Testis (tissue), 3 donors: ENCODE results near the gene MTMR3. TPM values are rescaled to one million over a fixed set of nuclear protein-coding genes. Genes with fewer than 3 reads are reported as not detected.

Source experiments
- DNase-seq: peaks from one replicate; pipeline ENCODE4 v3.0.0-alpha.2; 2019
- H3K27ac ChIP-seq, 2 donors: fragments of 200-600 bp; sonication (generic); one replicate each; pipeline ENCODE4 v1.5.1; 2019
- H3K27me3 ChIP-seq: fragments of 200-600 bp; sonication (generic); one replicate; pipeline ENCODE4 v1.5.1; 2019
- H3K36me3 ChIP-seq: fragments of 200-600 bp; sonication (generic); one replicate; pipeline ENCODE4 v1.5.1; 2017; ENCODE audit warnings: low read depth; ENCODE audit errors: missing control alignments
- H3K4me1 ChIP-seq: fragments of 200-600 bp; sonication (generic); one replicate; pipeline ENCODE4 v1.5.1; 2019
- H3K4me3 ChIP-seq, 2 donors: fragments of 200-600 bp; sonication (generic); one replicate each; pipeline ENCODE4 v1.5.1; 2017 to 2019
- H3K9me3 ChIP-seq: fragments of 200-600 bp; sonication (generic); one replicate; pipeline ENCODE4 v1.5.1; 2017
- CTCF ChIP-seq, 3 experiments: fragments of 450-650 bp in 2 of 3; fragments of 200-600 bp in 1 of 3; sonication (generic) in 1 of 3; IDR thresholded peaks; one replicate each; pipeline ENCODE4 v1.5.1; 2016 to 2019; ENCODE audit warnings: antibody characterized with exemption in 3 of 3, mild to moderate bottlenecking in 2 of 3, moderate library complexity in 1 of 3
- POLR2A ChIP-seq: fragments of 450-650 bp; IDR thresholded peaks from one replicate; pipeline ENCODE4 v1.6.1; 2017; ENCODE audit warnings: antibody characterized with exemption, mild to moderate bottlenecking, moderate library complexity
- WGBS, 2 donors: methylation state at CpG; one replicate each; pipeline ENCODE4 v1.1.5; 2018; 5-methylcytosine and 5-hydroxymethylcytosine counted together
- intact Hi-C: fragments of 100-400 bp; cut with DNase I; formaldehyde crosslinking; loops from one replicate; pipeline ENCODE4 v1.15.1; 2023; ENCODE audit warnings: low total_unique reads
- polyA plus RNA-seq: library from polyadenylated mRNA; stranded (reverse); fragments of 350-450 nt; fragmentation: Illumina TruSeq; extraction: RNeasy Lipid Tissue Mini Kit (QIAGEN cat#74804); gene quantifications from one replicate; pipeline ENCODE4 v1.2.3, GENCODE V29; 2014; ENCODE audit warnings: low read depth, low replicate concordance; ENCODE audit not compliant: insufficient read depth
- total RNA-seq, 2 donors: library from RNA; depleted of rRNA; stranded (reverse); fragments of >200 nt; gene quantifications; one replicate each; pipeline ENCODE4 v1.2.3, GENCODE V29; 2016

The MTMR3 gene
- total and polyA plus RNA-seq, 3 donors from 2014 or later = 75.2 to 137 (median 130) TPM

- TF ChIP-seq CTCF (IDR thresholded peaks at IDR 0.05) (no peak), POLR2A (no peak)
- no peak overlapping the region for H3K27ac ChIP-seq
- intact Hi-C loops = no loop called here
- H3K27me3 ChIP-seq = no peaks in the 10 kb centered on the region
- no peak overlapping the region for H3K4me3 ChIP-seq
- 56 to 66% methylated on average over 5 of the region's 5 CpGs for WGBS, 2 donors
- no peak for DNase-seq
- H3K36me3 ChIP-seq = no peaks in the 10 kb centered on the region
- H3K9me3 ChIP-seq = no peaks in the 10 kb centered on the region
- no peaks in the 10 kb centered on the region for H3K4me1 ChIP-seq
Measured at GRCh38 chr22:30033901-30034300, 150.9 kb downstream of the MTMR3 start.

- no peak for DNase-seq
- no peak overlapping the region for H3K4me3 ChIP-seq
- no peaks in the 10 kb centered on the region for H3K4me1 ChIP-seq
- H3K9me3 ChIP-seq = no peaks in the 10 kb centered on the region
- 94 to 100% methylated on average over 2 of the region's 2 CpGs for WGBS, 2 donors
- no peak overlapping the region for H3K27ac ChIP-seq
- no peaks in the 10 kb centered on the region for H3K36me3 ChIP-seq
- no peaks in the 10 kb centered on the region for H3K27me3 ChIP-seq
- intact Hi-C loops = no loop called here
- TF ChIP-seq POLR2A = no peak
- TF ChIP-seq CTCF (IDR thresholded peaks at IDR 0.05) = no peak
Measured at GRCh38 chr22:30036656-30037055, 153.7 kb downstream of the MTMR3 start.

DNA sequence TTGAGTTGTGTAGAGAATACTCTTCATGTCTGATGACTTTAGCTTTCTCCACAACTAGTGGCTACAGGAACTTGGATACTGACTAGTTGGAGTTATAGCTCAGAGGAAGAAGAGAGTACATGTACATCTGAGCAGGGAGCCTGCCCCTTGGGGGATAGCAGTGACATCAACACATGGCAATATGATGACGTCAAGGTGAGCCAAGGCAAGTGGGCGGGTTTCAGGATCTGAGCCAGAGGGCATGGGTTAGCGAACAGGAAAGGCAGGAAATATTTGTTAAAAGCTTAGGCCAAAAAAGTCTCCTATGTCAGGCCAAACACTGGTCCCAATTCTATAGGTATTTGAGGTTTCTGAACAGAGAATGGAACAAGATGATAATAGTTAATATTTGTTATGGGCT lies 155.2 kb downstream of the MTMR3 start:
- intact Hi-C loops = no loop called here
- H3K4me3 ChIP-seq = no peak overlapping the region
- H3K4me1 ChIP-seq = no peaks in the 10 kb centered on the region
- WGBS, 2 donors = 69 to 74% methylated on average over 3 of the region's 3 CpGs
- no peaks in the 10 kb centered on the region for H3K9me3 ChIP-seq
- H3K27me3 ChIP-seq = no peaks in the 10 kb centered on the region
- no peaks in the 10 kb centered on the region for H3K36me3 ChIP-seq
- TF ChIP-seq CTCF (IDR thresholded peaks at IDR 0.05) (no peak), POLR2A (no peak)
- H3K27ac ChIP-seq = no peak overlapping the region
- DNase-seq = no peak

DNA sequence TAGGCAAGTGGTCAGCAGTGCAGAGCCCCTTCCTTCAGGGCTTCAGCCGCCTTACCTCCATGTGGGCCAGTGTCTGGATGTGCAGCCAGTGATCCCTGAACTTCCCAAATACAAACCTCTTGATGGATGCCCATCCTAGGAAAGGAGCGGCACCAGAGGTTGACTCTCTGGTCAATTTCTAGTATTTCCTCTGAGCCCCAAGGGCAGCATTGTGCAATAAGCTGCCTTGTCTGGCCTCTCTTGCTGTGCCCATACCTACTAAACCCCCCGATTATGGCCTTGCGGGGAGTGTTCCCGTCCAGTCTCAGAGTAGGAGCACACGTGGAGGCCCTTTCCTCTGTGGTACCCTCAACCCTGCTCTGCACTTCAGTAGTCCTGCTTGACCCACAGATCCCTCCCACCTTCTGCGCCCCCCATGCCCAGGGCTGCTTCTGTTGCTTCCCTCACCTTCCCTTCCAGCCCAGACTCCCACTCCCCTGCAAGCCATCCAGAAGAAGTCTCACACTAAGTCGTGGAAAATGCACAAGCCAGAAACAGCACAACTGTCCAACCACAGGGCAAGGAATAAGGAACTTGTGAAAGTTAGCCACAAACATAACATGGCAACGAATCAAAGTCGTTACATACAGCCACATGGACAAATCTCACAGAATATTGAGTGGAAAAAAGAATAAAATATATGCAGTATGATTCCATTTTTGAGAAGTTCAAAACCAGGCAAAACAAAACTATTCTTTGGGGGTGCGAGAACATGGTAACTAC lies 157.7 kb downstream of the MTMR3 start:
- intact Hi-C loops = no loop called here
- TF ChIP-seq CTCF (IDR thresholded peaks at IDR 0.05) (no peak), POLR2A (no peak)
- WGBS, 2 donors = 91 to 94% methylated on average over 11 of the region's 11 CpGs

DNA sequence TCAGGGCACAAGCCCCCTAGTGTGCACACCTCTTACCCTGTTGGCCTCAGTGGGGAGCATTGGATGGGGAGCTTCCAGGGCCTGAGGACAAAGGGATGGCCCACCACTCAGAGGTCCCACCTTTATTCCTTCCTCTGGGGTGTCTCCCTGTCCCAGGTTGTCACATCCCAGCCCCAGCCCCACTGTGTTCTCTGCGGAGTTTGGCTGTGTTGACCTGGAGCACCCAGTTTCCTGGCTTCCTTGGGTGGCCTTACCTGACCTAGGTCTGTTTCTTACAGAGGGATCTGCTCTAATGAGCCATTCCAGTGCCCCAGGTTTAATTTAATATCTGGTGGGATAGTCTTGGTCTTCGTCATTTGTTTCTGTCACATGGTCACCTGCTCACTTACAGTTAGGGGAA lies 158.5 kb downstream of the MTMR3 start:
- no peak for DNase-seq
- Histone ChIP-seq H3K27ac (no peak overlapping the region), H3K27me3 (no peaks in the 10 kb centered on the region), H3K36me3 (no peaks in the 10 kb centered on the region), H3K4me3 (no peak overlapping the region), H3K9me3 (no peaks in the 10 kb centered on the region), H3K4me1 (no peaks in the 10 kb centered on the region)
- 88 to 100% methylated on average over 2 of the region's 2 CpGs for WGBS, 2 donors
- intact Hi-C loops = no loop called here
- TF ChIP-seq CTCF (IDR thresholded peaks at IDR 0.05) (no peak), POLR2A (no peak)

More for the DNA sequence above, 157.7 kb downstream of the MTMR3 start:
- no peaks in the 10 kb centered on the region for H3K4me1 ChIP-seq
- no peaks in the 10 kb centered on the region for H3K27me3 ChIP-seq
- no peaks in the 10 kb centered on the region for H3K36me3 ChIP-seq
- H3K4me3 ChIP-seq = no peak overlapping the region
- H3K9me3 ChIP-seq = no peaks in the 10 kb centered on the region
- DNase-seq = no peak
- H3K27ac ChIP-seq = no peak overlapping the region
